Heart left ventricle (tissue), 13 donors: ENCODE results near the gene GGACT.
"Not testable (repeated sequence)": the region's sequence is repeated elsewhere in the genome, so short reads cannot be mapped to it uniquely, and the experiment has no call there.

Experiments used
- POLR2A ChIP-seq, 2 donors: fragments of 450-650 bp; IDR thresholded peaks; one replicate each; pipeline ENCODE4 v1.6.1; 2017; ENCODE audit warnings: antibody characterized with exemption in 2 of 2, mild to moderate bottlenecking in 2 of 2, moderate library complexity in 2 of 2
- TF ChIP-seq, protein P1 (sequence below), 12 donors: fragments of 200-600 bp; sonication (generic) in 4 of 12; IDR thresholded peaks; one replicate each; pipeline versions ENCODE4 v1.5.0 to v1.8.0; 2018 to 2022; ENCODE audit warnings: antibody characterized with exemption in 12 of 12, mild to moderate bottlenecking in 5 of 12
- donor health status: ischemic (EF 13 %, LVEDD 7.1; RV severe dilation, severe dysfunction).
- donor health status: DM: no; HTN: yes; CAD: no.
- donor health status: DM: no; HTN: no; CAD: no.
- donor health status: ischemic (EF 25% LVEDD 6.9; RV normal size, moderate dysfunction).
- donor health status: ischemic (EF 25% LVEDD 5.7; RV mildly dilated, moderate dysfunction).
- donor health status: ischemic (EF 35%, LVEDD 5.7; RV mildly dilated, moderate dysfunction).
- donor health status: nonischemic (EF 11% LVEDD 7.7; RV severe dilation, severe dysfunction).
- donor health status: DM: yes; HTN: yes; CAD: no.
- donor health status: PGD.
- donor health status: ischemic (EF 29% LVEDD 5.4; RV normal size, mild dysfunction).
- donor health status: nonischemic (EF 23%, LVEDD 6.1; RV moderate dilation, normal function).

DNA sequence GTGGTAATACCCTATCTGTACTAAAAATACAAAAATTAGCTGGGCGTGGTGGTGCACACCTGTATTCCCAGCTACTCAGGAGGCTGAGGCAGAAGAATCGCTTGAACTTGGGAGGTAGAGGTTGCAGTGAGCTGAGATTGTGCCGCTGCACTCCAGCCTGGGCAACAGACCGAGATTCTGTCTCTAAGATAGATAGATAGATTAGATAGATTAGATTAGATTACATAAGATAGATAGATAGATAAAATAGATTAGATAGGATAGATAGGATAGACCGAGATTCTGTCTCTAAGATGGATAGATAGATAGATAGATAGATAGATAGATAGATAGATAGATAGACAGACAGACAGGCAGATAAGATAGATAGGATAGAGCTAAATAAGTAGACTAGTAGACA lies 63.9 kb downstream of the GGACT start:
- TF ChIP-seq, protein P1, sequence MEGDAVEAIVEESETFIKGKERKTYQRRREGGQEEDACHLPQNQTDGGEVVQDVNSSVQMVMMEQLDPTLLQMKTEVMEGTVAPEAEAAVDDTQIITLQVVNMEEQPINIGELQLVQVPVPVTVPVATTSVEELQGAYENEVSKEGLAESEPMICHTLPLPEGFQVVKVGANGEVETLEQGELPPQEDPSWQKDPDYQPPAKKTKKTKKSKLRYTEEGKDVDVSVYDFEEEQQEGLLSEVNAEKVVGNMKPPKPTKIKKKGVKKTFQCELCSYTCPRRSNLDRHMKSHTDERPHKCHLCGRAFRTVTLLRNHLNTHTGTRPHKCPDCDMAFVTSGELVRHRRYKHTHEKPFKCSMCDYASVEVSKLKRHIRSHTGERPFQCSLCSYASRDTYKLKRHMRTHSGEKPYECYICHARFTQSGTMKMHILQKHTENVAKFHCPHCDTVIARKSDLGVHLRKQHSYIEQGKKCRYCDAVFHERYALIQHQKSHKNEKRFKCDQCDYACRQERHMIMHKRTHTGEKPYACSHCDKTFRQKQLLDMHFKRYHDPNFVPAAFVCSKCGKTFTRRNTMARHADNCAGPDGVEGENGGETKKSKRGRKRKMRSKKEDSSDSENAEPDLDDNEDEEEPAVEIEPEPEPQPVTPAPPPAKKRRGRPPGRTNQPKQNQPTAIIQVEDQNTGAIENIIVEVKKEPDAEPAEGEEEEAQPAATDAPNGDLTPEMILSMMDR (IDR thresholded peaks at IDR 0.05), result not testable (repeated sequence)
- TF ChIP-seq POLR2A (IDR thresholded peaks at IDR 0.05), result not testable (repeated sequence)
